Endodermal cell (in vitro differentiated cells): Measurements from ENCODE around the gene PRKCI. TPM values are rescaled to one million over a fixed set of nuclear protein-coding genes. Genes with fewer than 3 reads are reported as not detected.

ENCODE experiments used
- DNase-seq: peaks from one replicate; pipeline ENCODE4 v3.0.0-alpha.2; 2017
- H3K27ac ChIP-seq: 2 replicates; pipeline ENCODE4 v1.5.1; 2013; ENCODE audit warnings: mild to moderate bottlenecking, low read depth, low read length, moderate library complexity
- H3K27me3 ChIP-seq: 2 replicates; pipeline ENCODE4 v1.6.1; 2013; ENCODE audit warnings: mild to moderate bottlenecking, low read length, moderate library complexity; ENCODE audit not compliant: insufficient read depth, control insufficient read depth, poor library complexity, severe bottlenecking
- H3K36me3 ChIP-seq: 2 replicates; pipeline ENCODE4 v1.7.0; 2013; ENCODE audit warnings: mild to moderate bottlenecking, low read length, moderate library complexity; ENCODE audit not compliant: control insufficient read depth, insufficient read depth
- H3K4me1 ChIP-seq: one replicate; pipeline ENCODE4 v1.7.0; 2013; ENCODE audit warnings: low read length; ENCODE audit not compliant: control insufficient read depth, insufficient read depth
- H3K4me3 ChIP-seq: 2 replicates; pipeline ENCODE4 v1.5.1; 2013; ENCODE audit warnings: mild to moderate bottlenecking, low read length, moderate library complexity
- H3K9ac ChIP-seq: 2 replicates; pipeline ENCODE4 v1.6.1; 2013; ENCODE audit warnings: mild to moderate bottlenecking, low read length, moderate library complexity; ENCODE audit not compliant: poor library complexity, severe bottlenecking; ENCODE audit errors: extremely low read depth
- H3K9me3 ChIP-seq: 2 replicates; pipeline ENCODE4 v1.6.1; 2013; ENCODE audit warnings: mild to moderate bottlenecking, low read length, moderate library complexity; ENCODE audit not compliant: control insufficient read depth
- H3K27ac Mint-ChIP-seq: 2 replicates; pipeline ENCODE4 v1.8.0; 2020; ENCODE audit warnings: mixed read lengths
- H3K27me3 Mint-ChIP-seq: 2 replicates; pipeline ENCODE4 v1.8.0; 2021; ENCODE audit warnings: mild to moderate bottlenecking, mixed read lengths; ENCODE audit not compliant: insufficient read depth
- H3K36me3 Mint-ChIP-seq: 2 replicates; pipeline ENCODE4 v1.8.0; 2020; ENCODE audit warnings: low read depth, mixed read lengths
- H3K4me1 Mint-ChIP-seq: 2 replicates; pipeline ENCODE4 v1.8.0; 2020; ENCODE audit warnings: mixed read lengths
- H3K4me3 Mint-ChIP-seq: 2 replicates; pipeline ENCODE4 v1.8.0; 2020; ENCODE audit warnings: mild to moderate bottlenecking, moderate library complexity, mixed read lengths
- H3K9me3 Mint-ChIP-seq: 2 replicates; pipeline ENCODE4 v1.8.0; 2020; ENCODE audit warnings: mild to moderate bottlenecking, mixed read lengths
- WGBS, 2 experiments: methylation state at CpG; one replicate each; pipeline versions ENCODE4 v1.1.5 to v1.1.7; 2013; ENCODE audit warnings: missing lambda C conversion rate in 2 of 2, mixed read lengths in 1 of 2; ENCODE audit not compliant: insufficient coverage in 1 of 2, insufficient read length in 1 of 2; 5-methylcytosine and 5-hydroxymethylcytosine counted together
- total RNA-seq, 2 donors: library from RNA; stranded (reverse); fragmentation: NEBNext Ultra II Directional in 1 of 2; extraction: Animal tissue kit (Norgen Biotek cat#: 25700) in 1 of 2; gene quantifications; 2 replicates in 1 of 2; 3 replicates in 1 of 2; pipeline ENCODE4 v1.2.1, GENCODE V29; 2021
- TF ChIP-seq, protein P1 (sequence below): fragments of 200-600 bp; sonication (generic); conservative IDR thresholded peaks from 2 replicates; pipeline ENCODE4 v1.5.0; 2021; ENCODE audit warnings: antibody characterized with exemption, mild to moderate bottlenecking

The PRKCI gene
- total RNA-seq, 2 donors from 2014 or later: 81.9 to 103 TPM

DNA sequence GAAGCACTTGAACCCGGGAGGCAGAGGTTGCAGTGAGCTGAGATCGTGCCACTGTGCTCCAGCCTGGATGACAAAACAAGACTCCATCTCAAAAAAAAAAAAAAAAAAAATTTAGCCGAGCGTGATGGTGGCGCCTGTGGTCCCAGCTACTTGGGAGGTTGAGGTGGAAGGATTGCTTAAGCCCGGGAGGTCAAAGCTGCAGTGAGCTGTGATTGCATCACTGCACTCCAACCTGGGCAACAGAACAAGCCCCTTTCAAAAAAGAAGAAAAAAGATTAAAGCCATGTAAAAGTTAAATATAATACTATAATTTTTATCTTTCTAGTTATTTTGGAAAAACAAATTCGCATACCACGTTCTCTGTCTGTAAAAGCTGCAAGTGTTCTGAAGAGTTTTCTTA lies 73.4 kb downstream of the PRKCI start:
- H3K4me1 ChIP-seq: no peaks in the 10 kb centered on the region
- DNase-seq: no peak
- H3K36me3 Mint-ChIP-seq: peaks cover 52% of the 10 kb centered on the region
- no peak overlapping the region for H3K4me3 Mint-ChIP-seq
- peaks cover 74% of the 10 kb centered on the region for H3K36me3 ChIP-seq
- H3K4me1 Mint-ChIP-seq: no peaks in the 10 kb centered on the region
- no peaks in the 10 kb centered on the region for H3K27me3 ChIP-seq
- peaks cover 9% of the 10 kb centered on the region for H3K9me3 ChIP-seq
- no peak overlapping the region for H3K27ac Mint-ChIP-seq
- H3K9ac ChIP-seq: no peak overlapping the region
- no peak overlapping the region for H3K27ac ChIP-seq
- TF ChIP-seq, protein P1, sequence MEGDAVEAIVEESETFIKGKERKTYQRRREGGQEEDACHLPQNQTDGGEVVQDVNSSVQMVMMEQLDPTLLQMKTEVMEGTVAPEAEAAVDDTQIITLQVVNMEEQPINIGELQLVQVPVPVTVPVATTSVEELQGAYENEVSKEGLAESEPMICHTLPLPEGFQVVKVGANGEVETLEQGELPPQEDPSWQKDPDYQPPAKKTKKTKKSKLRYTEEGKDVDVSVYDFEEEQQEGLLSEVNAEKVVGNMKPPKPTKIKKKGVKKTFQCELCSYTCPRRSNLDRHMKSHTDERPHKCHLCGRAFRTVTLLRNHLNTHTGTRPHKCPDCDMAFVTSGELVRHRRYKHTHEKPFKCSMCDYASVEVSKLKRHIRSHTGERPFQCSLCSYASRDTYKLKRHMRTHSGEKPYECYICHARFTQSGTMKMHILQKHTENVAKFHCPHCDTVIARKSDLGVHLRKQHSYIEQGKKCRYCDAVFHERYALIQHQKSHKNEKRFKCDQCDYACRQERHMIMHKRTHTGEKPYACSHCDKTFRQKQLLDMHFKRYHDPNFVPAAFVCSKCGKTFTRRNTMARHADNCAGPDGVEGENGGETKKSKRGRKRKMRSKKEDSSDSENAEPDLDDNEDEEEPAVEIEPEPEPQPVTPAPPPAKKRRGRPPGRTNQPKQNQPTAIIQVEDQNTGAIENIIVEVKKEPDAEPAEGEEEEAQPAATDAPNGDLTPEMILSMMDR: no peak
- no peak overlapping the region for H3K4me3 ChIP-seq
- peaks cover 3% of the 10 kb centered on the region for H3K9me3 Mint-ChIP-seq
- 96% methylated on average over 6 of the region's 8 CpGs; no CpG with 5 or more reads in 1 of the 2 experiments for WGBS, 2 experiments
- no peaks in the 10 kb centered on the region for H3K27me3 Mint-ChIP-seq

DNA sequence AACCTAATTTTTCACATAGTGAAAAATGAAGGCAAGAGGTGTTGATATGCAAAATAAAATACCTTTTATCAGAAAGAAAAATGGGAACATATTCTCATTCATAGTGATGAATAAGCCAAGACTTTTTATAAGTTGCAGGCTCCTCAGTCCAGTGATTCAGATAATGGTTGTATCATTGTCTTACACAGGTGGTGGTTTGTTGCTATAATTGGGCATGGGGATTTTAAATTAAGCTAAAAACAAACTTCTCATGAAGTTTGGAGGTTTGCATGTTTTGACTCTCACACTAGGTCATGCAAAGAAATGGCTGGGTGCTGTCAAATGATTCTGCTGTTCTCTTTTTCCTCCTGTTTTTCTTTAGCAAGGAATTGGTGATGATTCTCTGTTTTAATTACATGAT lies 74.5 kb downstream of the PRKCI start:
- Histone ChIP-seq H3K27me3 (no peaks in the 10 kb centered on the region), H3K27ac (no peak overlapping the region), H3K9me3 (peaks cover 9% of the 10 kb centered on the region), H3K4me1 (no peaks in the 10 kb centered on the region), H3K9ac (no peak overlapping the region), H3K36me3 (peaks cover 79% of the 10 kb centered on the region), H3K4me3 (no peak overlapping the region)
- peaks cover 47% of the 10 kb centered on the region for H3K36me3 Mint-ChIP-seq
- H3K27ac Mint-ChIP-seq: no peak overlapping the region
- H3K4me1 Mint-ChIP-seq: no peaks in the 10 kb centered on the region
- no peaks in the 10 kb centered on the region for H3K27me3 Mint-ChIP-seq
- no peak for DNase-seq
- TF ChIP-seq, protein P1: no peak
- no peak overlapping the region for H3K4me3 Mint-ChIP-seq
- H3K9me3 Mint-ChIP-seq: peaks cover 3% of the 10 kb centered on the region

DNA sequence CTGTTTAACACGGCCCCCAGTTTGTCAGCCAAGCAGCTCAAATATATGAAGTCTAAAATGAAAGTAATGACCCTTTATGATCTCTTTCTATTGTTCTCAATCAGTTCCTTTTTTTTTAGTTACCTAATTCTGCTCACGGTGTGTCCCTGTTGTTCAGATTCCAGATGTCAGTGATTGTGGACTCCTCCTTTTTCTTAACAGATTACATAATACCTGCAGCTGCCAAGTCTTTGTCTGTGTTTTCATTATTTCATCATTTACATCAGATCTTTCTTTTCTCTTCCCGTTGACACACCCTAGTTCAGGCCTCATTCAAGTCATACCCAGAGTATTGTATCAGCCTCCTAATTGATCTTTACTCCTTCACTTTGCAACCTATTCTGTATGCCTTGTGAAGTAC lies 79.2 kb downstream of the PRKCI start:
- Histone ChIP-seq H3K9ac (no peak overlapping the region), H3K27me3 (no peaks in the 10 kb centered on the region), H3K4me3 (no peak overlapping the region), H3K9me3 (no peaks in the 10 kb centered on the region), H3K36me3 (peaks cover 82% of the 10 kb centered on the region), H3K4me1 (no peaks in the 10 kb centered on the region), H3K27ac (no peak overlapping the region)
- Mint-ChIP-seq H3K27ac (no peak overlapping the region), H3K36me3 (peaks cover 28% of the 10 kb centered on the region), H3K9me3 (no peaks in the 10 kb centered on the region), H3K4me3 (no peak overlapping the region), H3K27me3 (no peaks in the 10 kb centered on the region), H3K4me1 (no peaks in the 10 kb centered on the region)
- TF ChIP-seq, protein P1: no peak
- DNase-seq: no peak
- WGBS, 2 experiments: 96 to 97% methylated on average over 3 of the region's 3 CpGs
